ENCODE measurements around the gene SFMBT2.

DNA sequence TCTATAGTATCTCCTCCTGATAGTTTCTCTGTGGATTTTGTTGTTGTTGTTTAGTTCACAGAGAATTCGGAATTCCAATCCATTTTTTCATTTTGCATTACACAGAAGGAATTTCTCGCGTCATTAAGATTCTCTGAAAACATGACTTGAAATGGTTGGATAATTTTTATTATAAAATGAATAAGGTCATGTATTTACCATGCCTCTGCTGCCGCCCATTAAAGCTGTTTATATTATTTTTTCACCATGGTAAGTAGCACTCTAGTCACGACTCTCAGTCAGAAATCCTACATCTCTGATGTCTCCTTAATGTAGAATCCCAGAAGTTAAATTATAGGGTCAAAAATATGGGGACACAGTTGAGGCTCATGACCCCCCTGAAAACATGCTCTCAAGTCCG, 19.1 kb downstream of the SFMBT2 start:
- TF ChIP-seq, protein P1, sequence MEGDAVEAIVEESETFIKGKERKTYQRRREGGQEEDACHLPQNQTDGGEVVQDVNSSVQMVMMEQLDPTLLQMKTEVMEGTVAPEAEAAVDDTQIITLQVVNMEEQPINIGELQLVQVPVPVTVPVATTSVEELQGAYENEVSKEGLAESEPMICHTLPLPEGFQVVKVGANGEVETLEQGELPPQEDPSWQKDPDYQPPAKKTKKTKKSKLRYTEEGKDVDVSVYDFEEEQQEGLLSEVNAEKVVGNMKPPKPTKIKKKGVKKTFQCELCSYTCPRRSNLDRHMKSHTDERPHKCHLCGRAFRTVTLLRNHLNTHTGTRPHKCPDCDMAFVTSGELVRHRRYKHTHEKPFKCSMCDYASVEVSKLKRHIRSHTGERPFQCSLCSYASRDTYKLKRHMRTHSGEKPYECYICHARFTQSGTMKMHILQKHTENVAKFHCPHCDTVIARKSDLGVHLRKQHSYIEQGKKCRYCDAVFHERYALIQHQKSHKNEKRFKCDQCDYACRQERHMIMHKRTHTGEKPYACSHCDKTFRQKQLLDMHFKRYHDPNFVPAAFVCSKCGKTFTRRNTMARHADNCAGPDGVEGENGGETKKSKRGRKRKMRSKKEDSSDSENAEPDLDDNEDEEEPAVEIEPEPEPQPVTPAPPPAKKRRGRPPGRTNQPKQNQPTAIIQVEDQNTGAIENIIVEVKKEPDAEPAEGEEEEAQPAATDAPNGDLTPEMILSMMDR (IDR thresholded peaks at IDR 0.05; ENCODE audit: low read depth, low read length, poor library complexity, severe bottlenecking): no peak
- TF ChIP-seq EZH2phosphoT487 (IDR thresholded peaks at IDR 0.05; ENCODE audit: borderline replicate concordance, low read length): no peak
